Natural killer cell (primary cell): ENCODE results near the gene FBXO5. TPM values are rescaled to one million over a fixed set of nuclear protein-coding genes. Genes with fewer than 3 reads are reported as not detected.

Experiments
- ATAC-seq, 3 donors: fragments of 150-1000 bp in 2 of 3; fragments of 200-7000 bp in 1 of 3; cut with Tn5 transposase; 1 replicate in 1 of 3; 2 replicates in 2 of 3; pipeline ENCODE4 v1.10.0; 2021; ENCODE audit warnings: mild to moderate bottlenecking in 2 of 3, moderate library complexity in 2 of 3
- DNase-seq, 2 donors: peaks; one replicate each; pipeline versions ENCODE4 v3.0.0 to v3.0.0-alpha.2; 2013 to 2021; ENCODE audit warnings: mixed read lengths in 1 of 2
- H3K27ac ChIP-seq: one replicate; pipeline ENCODE4 v1.5.1; 2013; ENCODE audit warnings: mild to moderate bottlenecking, low read length
- H3K27me3 ChIP-seq: one replicate; pipeline ENCODE4 v1.6.1; 2013; ENCODE audit warnings: low read length; ENCODE audit not compliant: control insufficient read depth, insufficient read depth
- H3K36me3 ChIP-seq: one replicate; pipeline ENCODE4 v1.6.1; 2013; ENCODE audit warnings: low read length; ENCODE audit not compliant: control insufficient read depth, insufficient read depth
- H3K4me1 ChIP-seq: one replicate; pipeline ENCODE4 v1.6.1; 2013; ENCODE audit warnings: low read length; ENCODE audit not compliant: control insufficient read depth, insufficient read depth
- H3K4me3 ChIP-seq: one replicate; pipeline ENCODE4 v1.5.1; 2013; ENCODE audit warnings: low read length
- H3K9me3 ChIP-seq: one replicate; pipeline ENCODE4 v1.6.1; 2013; ENCODE audit warnings: low read length; ENCODE audit not compliant: control insufficient read depth, insufficient read depth
- H3K27ac Mint-ChIP-seq, 2 donors: one replicate each; pipeline ENCODE4 v1.8.0; 2022; ENCODE audit warnings: mild to moderate bottlenecking in 2 of 2, mixed read lengths in 2 of 2, moderate library complexity in 1 of 2
- H3K27me3 Mint-ChIP-seq, 2 donors: one replicate each; pipeline ENCODE4 v1.8.0; 2022; ENCODE audit warnings: low read depth in 2 of 2, mixed read lengths in 2 of 2
- H3K36me3 Mint-ChIP-seq: one replicate; pipeline ENCODE4 v1.8.0; 2022; ENCODE audit warnings: mixed read lengths
- H3K4me1 Mint-ChIP-seq, 2 donors: one replicate each; pipeline ENCODE4 v1.8.0; 2022; ENCODE audit warnings: mixed read lengths in 2 of 2
- H3K4me3 Mint-ChIP-seq: one replicate; pipeline ENCODE4 v1.8.0; 2022; ENCODE audit warnings: mild to moderate bottlenecking, moderate library complexity, mixed read lengths
- H3K9me3 Mint-ChIP-seq, 2 donors: one replicate each; pipeline ENCODE4 v1.8.0; 2022; ENCODE audit warnings: mixed read lengths in 2 of 2
- CTCF ChIP-seq: fragments of 200-600 bp; IDR thresholded peaks from one replicate; pipeline ENCODE4 v1.8.0; 2022; ENCODE audit warnings: antibody characterized with exemption
- WGBS: methylation state at CpG from one replicate; pipeline ENCODE4 v1.1.7; 2013; ENCODE audit warnings: missing lambda C conversion rate; ENCODE audit not compliant: insufficient coverage; 5-methylcytosine and 5-hydroxymethylcytosine counted together
- intact Hi-C: fragments of 100-400 bp; cut with micrococcal nuclease; formaldehyde crosslinking; loops from one replicate; pipeline ENCODE4 v1.14.2; 2022
- total RNA-seq, 4 donors: library from RNA; stranded (reverse); fragments of 120-200 nt in 1 of 4; gene quantifications; one replicate each; pipeline versions ENCODE4 v1.2.3 to v1.2.4, GENCODE V29; 2013 to 2022

FBXO5 gene
- total RNA-seq, 3 donors from 2014 or later (not counting 1 experiment from before 2014, with no cell fraction given), result 5.9 to 11.2 (median 9.6) TPM

GRCh38 chr6:152948150-152948768 is 34.6 kb downstream of the FBXO5 start:
- H3K36me3 Mint-ChIP-seq, result no peaks in the 10 kb centered on the region
- peak; percentile 53 for TF ChIP-seq CTCF
- H3K27me3 Mint-ChIP-seq, result peaks cover 22 to 60% of the 10 kb centered on the region in 2 donors
- Histone ChIP-seq H3K27me3 (peaks cover 5% of the 10 kb centered on the region), H3K27ac (no peak overlapping the region), H3K4me3 (no peak overlapping the region), H3K36me3 (no peaks in the 10 kb centered on the region), H3K4me1 (no peaks in the 10 kb centered on the region), H3K9me3 (no peaks in the 10 kb centered on the region)
- no peaks in the 10 kb centered on the region for H3K9me3 Mint-ChIP-seq
- no peak overlapping the region for H3K27ac Mint-ChIP-seq
- WGBS, result 22% methylated on average over 9 of the region's 9 CpGs
- peak in 1 of 2 donors; percentile 62 for DNase-seq
- peak; percentile 49 to 77 (median 67) for ATAC-seq
- peaks cover 8 to 9% of the 10 kb centered on the region in 2 donors for H3K4me1 Mint-ChIP-seq
- intact Hi-C loops, result loop anchor here (5.0 kb wide), 1 partner anchor 86 kb away; no protein-coding TSS in a partner anchor
- H3K4me3 Mint-ChIP-seq, result no peak overlapping the region

- H3K27ac Mint-ChIP-seq, result no peak overlapping the region
- no peak overlapping the region for H3K27ac ChIP-seq
- intact Hi-C loops, result loop anchor here (5.0 kb wide), 1 partner anchor 85 kb away; no protein-coding TSS in a partner anchor
- H3K9me3 Mint-ChIP-seq, result no peaks in the 10 kb centered on the region
- TF ChIP-seq CTCF, result no peak
- H3K4me1 Mint-ChIP-seq, result peaks cover 8 to 9% of the 10 kb centered on the region in 2 donors
- H3K4me3 Mint-ChIP-seq, result no peak overlapping the region
- 89% methylated on average over 1 of the region's 2 CpGs for WGBS
- H3K9me3 ChIP-seq, result no peaks in the 10 kb centered on the region
- H3K27me3 ChIP-seq, result peaks cover 5% of the 10 kb centered on the region
- no peaks in the 10 kb centered on the region for H3K36me3 Mint-ChIP-seq
- peaks cover 16 to 59% of the 10 kb centered on the region in 2 donors for H3K27me3 Mint-ChIP-seq
- no peak overlapping the region for H3K4me3 ChIP-seq
- DNase-seq (no peak), ATAC-seq (no peak)
- no peaks in the 10 kb centered on the region for H3K36me3 ChIP-seq
- H3K4me1 ChIP-seq, result no peaks in the 10 kb centered on the region
These were observed 35.8 kb downstream of the FBXO5 start for GRCh38 chr6:152946995-152947394.

DNA sequence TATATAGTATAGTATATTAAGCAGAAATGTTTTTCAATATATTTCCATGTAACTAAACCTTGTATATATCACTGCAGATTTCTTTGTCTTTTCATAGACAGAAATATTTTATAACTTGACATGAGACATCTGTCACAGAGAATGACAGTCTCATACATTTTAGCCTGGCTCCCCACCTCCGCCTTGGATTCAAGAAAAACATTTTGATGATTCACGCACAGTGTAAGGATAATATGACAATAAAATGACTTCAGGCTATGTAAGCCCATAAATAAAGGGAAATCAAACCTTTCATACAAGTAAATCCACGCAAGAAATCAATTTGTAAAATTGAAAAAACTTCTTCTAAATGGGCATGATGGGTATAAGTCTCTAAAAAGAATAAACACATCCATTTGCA is 36.4 kb downstream of the FBXO5 start:
- intact Hi-C loops, result loop anchor here (5.0 kb wide), 1 partner anchor 84 kb away; no protein-coding TSS in a partner anchor
- no peak for ATAC-seq
- Histone ChIP-seq H3K4me1 (no peaks in the 10 kb centered on the region), H3K4me3 (no peak overlapping the region), H3K36me3 (no peaks in the 10 kb centered on the region), H3K27me3 (peaks cover 5% of the 10 kb centered on the region), H3K27ac (no peak overlapping the region), H3K9me3 (no peaks in the 10 kb centered on the region)
- H3K36me3 Mint-ChIP-seq, result no peaks in the 10 kb centered on the region
- WGBS, result 100% methylated on average over 1 of the region's 3 CpGs
- no peak for DNase-seq
- H3K27ac Mint-ChIP-seq, result no peak overlapping the region
- no peak overlapping the region for H3K4me3 Mint-ChIP-seq
- H3K27me3 Mint-ChIP-seq, result peaks cover 13 to 61% of the 10 kb centered on the region in 2 donors
- TF ChIP-seq CTCF, result no peak
- H3K4me1 Mint-ChIP-seq, result peaks cover 8 to 9% of the 10 kb centered on the region in 2 donors
- no peaks in the 10 kb centered on the region for H3K9me3 Mint-ChIP-seq
